ENCODE data around the gene AEBP1. TPM values are rescaled to one million over a fixed set of nuclear protein-coding genes. Genes with fewer than 3 reads are reported as not detected.

The AEBP1 gene
- total RNA-seq, 1 experiment from 2014 or later = 30.1 TPM

GRCh38 chr7:44099669-44100068 is 4.5 kb upstream of the AEBP1 start:
- Histone ChIP-seq H3K9me3 (ENCODE audit: low read depth, low read length, poor library complexity, severe bottlenecking) (no peaks in the 10 kb centered on the region), H3K27me3 (replicated peaks; ENCODE audit: insufficient read depth, low read depth, low read length, poor library complexity) (no peaks in the 10 kb centered on the region), H3K4me1 (ENCODE audit: insufficient read depth, low read length, poor library complexity, severe bottlenecking) (peaks cover 8% of the 10 kb centered on the region), H3K36me3 (ENCODE audit: insufficient read depth, low read length, poor library complexity, severe bottlenecking) (no peaks in the 10 kb centered on the region), H3K27ac (ENCODE audit: low read depth, low read length, poor library complexity, severe bottlenecking) (no peak overlapping the region), H3K4me3 (ENCODE audit: low read depth, low read length, poor library complexity, severe bottlenecking) (no peak overlapping the region)
- POLR2A ChIA-PET (ENCODE audit: low non-redundant PET) = no interaction called here
- BruUV-seq (replicated peaks) = no TSS peak
- CTCF ChIA-PET = no interaction called here
- no peak for TF ChIP-seq EZH2 (IDR thresholded peaks at IDR 0.05; ENCODE audit: borderline replicate concordance, low read depth, low read length, poor library complexity, severe bottlenecking)
- intact Hi-C loops (cut with micrococcal nuclease; ENCODE audit: unreplicated experiment) = no loop called here
- peak; percentile 47 for DNase-seq (ENCODE audit: low spot score)

GRCh38 chr7:44100458-44101302 is 3.5 kb upstream of the AEBP1 start:
- ChIA-PET CTCF (no interaction called here), POLR2A (ENCODE audit: low non-redundant PET) (no interaction called here)
- no TSS peak for BruUV-seq (replicated peaks)
- H3K4me1 ChIP-seq (ENCODE audit: insufficient read depth, low read length, poor library complexity, severe bottlenecking) = peaks cover 16% of the 10 kb centered on the region
- H3K4me3 ChIP-seq (ENCODE audit: low read depth, low read length, poor library complexity, severe bottlenecking) = no peak overlapping the region
- H3K9me3 ChIP-seq (ENCODE audit: low read depth, low read length, poor library complexity, severe bottlenecking) = no peaks in the 10 kb centered on the region
- TF ChIP-seq CTCF (conservative IDR thresholded peaks at IDR 0.05; ENCODE audit: low read depth, low read length) = no peak
- no peak for TF ChIP-seq EZH2 (IDR thresholded peaks at IDR 0.05; ENCODE audit: borderline replicate concordance, low read depth, low read length, poor library complexity, severe bottlenecking)
- DNase-seq (ENCODE audit: low spot score) = no peak
- no peak overlapping the region for H3K27ac ChIP-seq (ENCODE audit: low read depth, low read length, poor library complexity, severe bottlenecking)
- intact Hi-C loops (cut with micrococcal nuclease; ENCODE audit: unreplicated experiment) = no loop called here
- no peaks in the 10 kb centered on the region for H3K27me3 ChIP-seq (replicated peaks; ENCODE audit: insufficient read depth, low read depth, low read length, poor library complexity)
- H3K36me3 ChIP-seq (ENCODE audit: insufficient read depth, low read length, poor library complexity, severe bottlenecking) = no peaks in the 10 kb centered on the region

GRCh38 chr7:44101303-44101965 is 2.7 kb upstream of the AEBP1 start:
- CTCF ChIA-PET = no interaction called here
- Histone ChIP-seq H3K27ac (ENCODE audit: low read depth, low read length, poor library complexity, severe bottlenecking) (no peak overlapping the region), H3K4me1 (ENCODE audit: insufficient read depth, low read length, poor library complexity, severe bottlenecking) (peaks cover 16% of the 10 kb centered on the region), H3K4me3 (ENCODE audit: low read depth, low read length, poor library complexity, severe bottlenecking) (no peak overlapping the region), H3K36me3 (ENCODE audit: insufficient read depth, low read length, poor library complexity, severe bottlenecking) (no peaks in the 10 kb centered on the region), H3K27me3 (replicated peaks; ENCODE audit: insufficient read depth, low read depth, low read length, poor library complexity) (no peaks in the 10 kb centered on the region), H3K9me3 (ENCODE audit: low read depth, low read length, poor library complexity, severe bottlenecking) (no peaks in the 10 kb centered on the region)
- no peak for DNase-seq (ENCODE audit: low spot score)
- POLR2A ChIA-PET (ENCODE audit: low non-redundant PET) = no interaction called here
- BruUV-seq (replicated peaks) = no TSS peak
- intact Hi-C loops (cut with micrococcal nuclease; ENCODE audit: unreplicated experiment) = no loop called here
- no peak for TF ChIP-seq EZH2 (IDR thresholded peaks at IDR 0.05; ENCODE audit: borderline replicate concordance, low read depth, low read length, poor library complexity, severe bottlenecking)
- no peak for TF ChIP-seq CTCF (conservative IDR thresholded peaks at IDR 0.05; ENCODE audit: low read depth, low read length)

Measured in A673 (cell line).